Ascending aorta (tissue), 1 donor: Measurements from ENCODE around the gene ZNF20. TPM values are rescaled to one million over a fixed set of nuclear protein-coding genes. Genes with fewer than 3 reads are reported as not detected.

Experiments
- total RNA-seq: library from RNA; depleted of rRNA; stranded (reverse); fragments of >200 nt; gene quantifications from one replicate; pipeline ENCODE4 v1.1.0, GENCODE V29; 2016

ZNF20 gene
- total RNA-seq, 1 donor from 2014 or later: 0.96 TPM

Other genes starting within 250 kb of the ZNF20 start
- 4.4 TPM for gene ZNF700, start 215.2 kb downstream of the ZNF20 start, total RNA-seq
- gene ZNF763, start 175.3 kb downstream of the ZNF20 start, total RNA-seq: 2.8 TPM
- gene ZNF433, start 104.7 kb downstream of the ZNF20 start, total RNA-seq: not detected
- not detected for gene ZNF878, start 87.4 kb downstream of the ZNF20 start, total RNA-seq
- 8.0 TPM for gene ZNF844, start 75.6 kb downstream of the ZNF20 start, total RNA-seq
- gene ZNF625, start 16.4 kb upstream of the ZNF20 start, total RNA-seq: 12.0 TPM
- 1.9 TPM for gene ZNF136, start 22.7 kb upstream of the ZNF20 start, total RNA-seq
- gene ZNF44, start 154.5 kb upstream of the ZNF20 start, total RNA-seq: 10.4 TPM
- gene ZNF563, start 193.3 kb upstream of the ZNF20 start, total RNA-seq: not detected
- 0.21 TPM for gene ZNF442, start 225.3 kb upstream of the ZNF20 start, total RNA-seq